ENCODE data around the gene SH2D3A.

The SH2D3A gene

DNA sequence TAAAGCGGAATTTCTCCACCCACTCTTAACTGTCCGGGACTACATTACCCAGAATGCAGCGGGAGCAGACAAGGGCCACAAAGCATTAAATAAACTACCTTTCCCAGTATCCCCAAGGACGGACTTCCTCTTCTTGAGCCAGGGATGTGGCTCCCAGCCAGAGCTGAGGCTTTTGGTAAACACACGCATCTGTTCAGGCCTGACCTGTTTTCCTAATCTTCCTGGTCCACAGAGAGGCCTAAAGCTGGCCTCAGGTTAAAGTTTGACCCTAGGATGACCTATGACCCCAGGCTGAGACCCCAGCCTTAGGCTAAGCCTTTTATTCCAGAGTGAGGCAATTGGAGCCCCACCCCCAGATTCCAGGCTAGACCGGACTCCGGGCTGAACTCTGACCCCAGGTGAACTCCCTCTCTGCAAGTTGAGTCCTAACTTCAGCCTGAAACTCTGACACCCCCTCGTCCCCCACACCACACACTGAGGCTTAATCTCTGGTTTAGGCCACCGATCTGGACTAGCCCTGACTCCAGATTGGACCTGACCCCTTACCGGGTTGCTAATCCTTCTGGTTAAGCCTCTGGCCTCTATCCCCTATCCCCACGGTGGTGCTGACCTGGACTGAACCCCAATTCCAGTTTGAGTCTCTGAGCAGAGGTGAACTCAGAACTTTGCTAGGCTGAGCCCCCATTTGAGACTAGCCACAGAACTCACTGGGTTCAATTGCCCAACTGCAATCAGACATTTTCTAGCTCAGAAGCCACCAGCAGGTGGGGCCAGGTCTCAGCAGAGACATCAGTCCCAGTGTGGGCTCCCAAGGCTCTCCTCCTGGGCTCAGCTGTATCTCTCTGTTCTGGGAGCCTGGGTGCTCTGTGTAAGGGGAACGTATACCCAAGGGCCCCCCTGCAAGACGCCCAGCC, 29.1 kb downstream of the SH2D3A start:
- DNase-seq (ENCODE audit: low spot score): peak; percentile 81

DNA sequence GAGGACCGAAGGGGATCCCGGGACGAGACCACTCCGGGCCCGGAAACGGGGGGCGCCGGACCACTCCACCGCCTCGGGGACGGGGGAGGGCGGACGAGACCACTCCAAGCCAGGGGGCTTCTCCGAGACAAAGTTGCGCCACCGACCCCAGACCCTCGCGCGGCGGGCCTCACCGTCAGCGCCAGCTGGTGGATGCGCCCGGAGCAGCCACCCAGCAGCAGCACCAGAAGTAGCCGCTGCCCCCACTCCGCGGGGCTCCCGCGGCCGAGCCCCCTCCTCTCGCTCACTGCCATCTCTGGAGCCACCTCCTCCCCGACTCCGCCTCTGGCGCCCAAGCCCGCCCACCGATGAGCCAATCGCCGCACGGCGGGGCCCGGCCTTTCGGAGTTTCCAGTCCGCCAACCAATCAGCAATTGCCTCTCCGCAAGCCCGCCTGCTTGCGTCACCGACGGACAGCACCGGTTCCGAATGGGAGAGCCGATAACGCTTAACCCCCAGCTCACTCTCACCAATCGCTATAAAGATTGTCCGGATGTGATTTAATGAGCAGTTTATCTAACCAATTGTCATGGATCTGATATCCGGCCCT, 29.9 kb downstream of the SH2D3A start, which contains the start of gene GPR108:
Gene GPR108 (minus strand): TSS at position 297 of the 589 bp plus-strand sequence. CDS start 4 bp downstream, at position 293.
- peak; percentile 100 for DNase-seq (ENCODE audit: low spot score)

DNA sequence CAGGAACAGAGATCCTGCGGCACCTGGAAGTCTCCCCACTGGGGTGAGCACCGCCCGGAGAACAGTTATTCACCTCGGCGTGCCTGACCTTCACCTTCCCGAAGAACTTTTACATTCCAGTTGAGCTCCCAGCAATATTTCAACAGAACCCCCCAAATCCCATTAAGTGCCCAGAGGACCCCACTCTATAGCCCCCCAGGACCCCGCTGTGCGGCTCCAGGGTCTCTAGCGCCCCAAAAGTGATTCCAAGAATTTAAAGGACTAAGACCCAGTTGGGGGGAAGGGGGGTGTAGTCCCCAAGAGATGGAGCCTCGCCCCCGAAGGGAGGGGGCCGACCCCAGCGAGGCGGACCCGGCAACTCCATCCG, 30.3 kb downstream of the SH2D3A start:
- DNase-seq (ENCODE audit: low spot score): no peak

GRCh38 chr19:6736169-6736916, 30.9 kb downstream of the SH2D3A start:
- peak; percentile 70 for DNase-seq (ENCODE audit: low spot score)

DNA sequence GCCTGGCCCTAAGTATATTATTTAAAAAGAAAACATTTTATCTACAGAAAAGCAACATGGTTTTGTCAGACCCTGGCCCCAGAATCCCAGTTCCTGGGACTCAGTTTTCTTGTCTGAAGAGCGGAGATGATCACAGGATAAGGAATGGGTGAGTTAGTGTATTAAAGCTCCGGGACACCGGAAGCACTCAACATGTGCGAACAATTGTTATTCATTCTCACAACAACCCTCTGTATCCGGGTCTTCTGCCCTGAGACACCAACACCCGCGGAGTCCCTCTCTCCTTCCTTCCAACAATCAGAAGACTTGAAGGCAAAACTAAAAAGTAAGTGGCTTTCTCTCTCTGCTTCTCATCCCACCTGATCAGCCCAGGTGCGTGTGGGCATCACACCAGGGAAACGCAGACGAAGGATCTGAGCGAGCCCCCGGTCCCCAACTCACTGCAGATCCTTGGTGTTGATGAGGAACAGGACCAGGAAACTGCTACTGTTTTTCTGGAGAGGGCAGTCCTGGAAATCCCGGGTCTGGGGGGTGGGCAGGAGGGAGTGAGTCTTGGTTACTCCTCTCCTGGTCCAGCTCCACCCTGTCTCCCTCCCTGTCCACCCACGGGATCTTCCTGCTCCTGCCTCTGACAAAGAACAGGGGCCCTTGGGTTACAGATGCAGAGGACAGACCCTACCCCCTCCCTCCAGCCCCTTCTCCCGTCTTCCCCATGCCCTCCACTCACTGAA, 31.9 kb downstream of the SH2D3A start:
- no peak for DNase-seq (ENCODE audit: low spot score)

DNA sequence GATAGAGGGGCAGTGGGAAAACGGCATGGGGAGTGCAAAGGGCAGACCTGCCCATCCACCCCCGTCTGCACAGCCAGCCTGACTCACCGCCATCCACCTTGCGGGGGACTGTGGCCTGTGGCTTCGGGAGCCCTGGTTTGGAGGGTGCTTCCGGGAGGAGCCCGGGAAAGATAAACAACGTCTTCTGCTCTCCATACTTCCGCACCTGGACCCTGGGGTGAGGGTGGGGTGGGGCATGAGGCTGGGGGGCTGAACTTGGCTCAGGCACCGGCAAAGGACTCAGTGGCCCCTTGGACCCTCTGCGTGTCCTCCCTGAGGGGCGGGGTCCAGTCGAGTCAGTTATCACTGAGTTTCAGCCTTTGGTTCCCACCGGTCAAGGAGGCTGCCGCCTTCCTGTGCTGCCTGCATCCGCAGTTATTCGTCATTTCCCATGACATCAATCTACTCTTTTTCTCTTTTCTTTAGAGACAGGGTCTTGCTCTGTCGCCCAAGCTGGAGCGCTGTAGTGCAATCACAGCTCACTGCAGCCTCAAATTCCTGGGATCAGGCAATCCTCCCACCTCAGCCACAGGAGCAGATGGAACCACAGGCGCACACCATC, 33.0 kb downstream of the SH2D3A start:
- no peak for DNase-seq (ENCODE audit: low spot score)

GRCh38 chr19:6733338-6734095, 33.7 kb downstream of the SH2D3A start:
- no peak for DNase-seq (ENCODE audit: low spot score)

DNA sequence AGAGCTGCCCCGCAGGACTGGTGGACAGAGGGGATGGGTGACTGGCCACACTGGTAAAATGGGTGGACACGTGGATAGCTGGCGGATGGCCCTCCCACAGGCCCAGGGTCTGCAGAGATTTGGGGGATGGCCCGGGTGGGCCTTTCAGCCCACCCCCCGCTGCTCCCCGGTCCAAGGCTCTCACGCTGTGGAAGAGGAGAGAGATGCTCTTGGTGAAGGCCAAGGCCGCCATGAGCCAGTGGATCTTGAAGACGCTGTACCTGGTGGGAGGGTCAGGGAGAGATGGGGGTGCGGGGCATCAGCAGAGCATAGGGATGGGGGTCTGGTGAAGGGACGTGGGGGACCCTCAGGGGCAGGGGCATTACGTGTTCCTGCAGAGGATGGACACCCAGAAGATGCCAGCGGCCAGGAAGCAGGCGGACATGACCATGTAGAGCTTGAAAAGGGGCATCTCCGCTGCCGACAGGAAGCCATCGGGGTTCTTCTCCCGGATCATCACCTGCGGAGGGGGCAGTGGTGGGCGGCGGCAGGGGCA, 34.4 kb downstream of the SH2D3A start:
- no peak for DNase-seq (ENCODE audit: low spot score)

DNA sequence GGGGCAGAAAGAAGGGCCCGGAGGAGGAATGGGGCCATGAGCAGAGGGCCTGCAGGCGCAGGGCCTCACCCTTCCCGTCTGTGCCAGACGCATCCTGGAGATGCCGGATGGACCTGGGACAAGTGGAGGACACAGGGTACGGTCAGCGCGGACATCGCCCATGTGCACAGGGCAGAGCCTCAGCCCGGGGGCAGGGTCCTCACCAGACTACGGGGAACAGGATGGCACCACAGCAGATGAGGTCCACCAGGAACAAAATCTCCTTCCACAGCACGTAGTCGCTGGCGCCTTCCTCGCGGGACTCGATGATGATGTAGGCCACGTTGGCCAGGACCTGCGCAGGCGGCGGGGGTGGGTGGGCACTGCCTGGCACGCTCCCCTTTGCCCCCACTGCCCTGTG, 35.4 kb downstream of the SH2D3A start:
- no peak for DNase-seq (ENCODE audit: low spot score)

DNA sequence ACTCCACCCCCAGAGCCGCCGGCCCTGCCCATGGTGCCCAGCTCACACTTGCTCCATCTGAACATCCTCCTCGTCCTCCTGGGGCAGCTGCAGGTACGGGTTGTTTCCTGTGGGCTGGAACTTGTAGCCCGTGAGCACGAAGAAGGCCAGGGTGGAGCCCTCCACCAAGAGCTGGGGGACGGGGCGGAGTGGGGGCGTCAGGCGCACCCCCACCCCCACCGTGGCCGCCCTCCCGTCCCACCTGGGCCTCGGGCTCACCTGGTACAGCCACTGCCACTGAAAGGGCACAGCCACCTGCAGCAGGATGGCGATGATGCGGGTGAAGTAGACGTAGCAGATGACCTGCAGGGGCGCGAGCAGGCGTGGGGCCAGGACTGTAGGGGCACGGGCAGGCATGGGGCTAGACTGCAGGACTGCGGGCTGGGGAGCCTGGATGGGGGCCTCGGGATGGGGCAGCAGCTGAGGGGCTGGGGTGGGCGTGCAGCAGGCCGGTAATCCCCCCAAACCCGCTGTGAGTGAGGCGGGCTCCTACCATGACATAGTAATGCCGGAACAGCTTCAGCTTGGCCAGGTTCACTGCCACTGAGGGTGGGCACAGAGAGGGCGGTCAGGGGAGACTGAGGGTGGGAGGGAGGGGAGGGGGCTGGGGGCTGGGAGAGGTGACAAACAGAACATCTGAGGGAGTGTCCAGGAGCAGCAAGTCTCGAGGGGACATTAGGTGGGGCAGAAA, 36.1 kb downstream of the SH2D3A start:
- DNase-seq (ENCODE audit: low spot score): no peak

DNA sequence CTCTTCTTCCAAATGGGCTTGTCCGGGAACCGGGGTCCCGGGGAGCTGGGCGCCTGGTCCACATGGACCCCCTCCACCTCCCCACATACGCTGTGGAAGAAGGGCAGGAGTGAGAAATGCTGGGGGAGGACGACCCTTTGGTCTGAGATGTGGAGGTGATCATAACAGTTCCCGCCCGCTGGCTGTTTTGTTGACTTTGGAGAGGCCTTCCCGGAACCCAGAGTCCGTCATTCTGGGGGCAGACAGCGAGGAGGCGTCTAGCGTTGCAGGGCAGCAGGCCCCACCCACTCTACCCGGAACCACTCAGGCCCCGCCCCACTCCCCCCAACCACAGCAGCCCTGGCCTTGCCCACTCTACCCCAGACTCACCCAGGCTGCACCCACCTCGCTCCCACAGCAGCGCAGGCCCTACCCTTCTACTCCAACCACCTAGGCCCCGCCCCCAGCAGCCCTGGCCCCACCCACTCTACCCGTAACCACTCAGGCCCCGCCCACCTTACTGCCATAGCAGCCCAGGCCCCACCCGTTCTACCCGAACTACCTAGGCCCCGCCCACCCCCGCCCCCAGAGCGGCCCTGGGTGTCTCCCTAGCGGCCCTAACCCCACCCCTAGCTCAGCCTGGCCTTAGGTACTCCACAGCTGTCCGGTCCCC, 37.0 kb downstream of the SH2D3A start:
- DNase-seq (ENCODE audit: low spot score): no peak

DNA sequence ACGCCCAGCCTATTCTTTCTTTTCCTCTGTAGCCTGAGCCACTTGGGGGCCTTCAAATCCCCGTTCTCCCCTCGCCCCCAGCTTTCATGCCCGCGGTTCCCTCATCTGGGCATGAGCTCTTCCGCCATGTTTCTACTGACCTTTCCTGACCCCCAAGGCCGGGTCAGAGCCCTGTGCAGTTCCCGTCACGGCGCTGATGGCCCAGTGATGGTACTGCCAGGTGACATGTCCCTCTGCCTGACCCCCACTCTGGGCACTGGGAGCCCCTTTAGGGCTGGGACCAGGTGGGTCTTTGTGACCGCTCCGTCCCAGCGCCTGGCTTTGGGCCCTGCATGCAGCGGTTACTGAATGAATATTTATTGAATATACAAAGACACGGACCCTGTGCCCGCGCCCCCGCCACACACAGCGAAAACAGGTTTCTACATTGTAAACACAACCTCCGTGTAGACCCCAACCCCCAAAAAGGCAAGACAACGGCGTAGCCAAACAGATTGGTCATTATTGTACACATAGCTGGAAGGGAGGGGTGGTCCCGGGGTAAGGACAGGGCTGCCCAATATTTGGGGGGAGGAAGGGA, 37.6 kb downstream of the SH2D3A start:
- DNase-seq (ENCODE audit: low spot score): no peak

DNA sequence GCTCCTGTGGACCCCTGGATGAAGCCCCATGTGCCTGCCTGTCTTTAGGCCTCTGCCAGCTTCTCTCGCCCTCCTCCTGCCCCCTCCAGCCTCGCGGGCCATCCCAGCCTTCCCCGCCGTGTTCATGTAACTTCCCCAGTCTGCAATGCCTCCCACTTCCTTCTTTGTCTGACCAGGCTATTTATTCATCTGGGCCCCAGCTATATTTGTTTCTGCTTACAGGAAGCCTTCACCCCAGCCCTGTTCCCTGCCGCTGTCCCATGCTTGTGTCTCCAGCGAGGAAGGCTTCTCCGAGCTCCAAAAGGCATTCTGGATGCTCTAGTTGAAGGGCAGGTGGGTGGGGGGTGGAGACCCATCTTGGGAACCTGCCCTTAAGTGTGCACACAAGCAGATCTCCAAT, 38.9 kb downstream of the SH2D3A start:
- DNase-seq (ENCODE audit: low spot score): no peak

DNA sequence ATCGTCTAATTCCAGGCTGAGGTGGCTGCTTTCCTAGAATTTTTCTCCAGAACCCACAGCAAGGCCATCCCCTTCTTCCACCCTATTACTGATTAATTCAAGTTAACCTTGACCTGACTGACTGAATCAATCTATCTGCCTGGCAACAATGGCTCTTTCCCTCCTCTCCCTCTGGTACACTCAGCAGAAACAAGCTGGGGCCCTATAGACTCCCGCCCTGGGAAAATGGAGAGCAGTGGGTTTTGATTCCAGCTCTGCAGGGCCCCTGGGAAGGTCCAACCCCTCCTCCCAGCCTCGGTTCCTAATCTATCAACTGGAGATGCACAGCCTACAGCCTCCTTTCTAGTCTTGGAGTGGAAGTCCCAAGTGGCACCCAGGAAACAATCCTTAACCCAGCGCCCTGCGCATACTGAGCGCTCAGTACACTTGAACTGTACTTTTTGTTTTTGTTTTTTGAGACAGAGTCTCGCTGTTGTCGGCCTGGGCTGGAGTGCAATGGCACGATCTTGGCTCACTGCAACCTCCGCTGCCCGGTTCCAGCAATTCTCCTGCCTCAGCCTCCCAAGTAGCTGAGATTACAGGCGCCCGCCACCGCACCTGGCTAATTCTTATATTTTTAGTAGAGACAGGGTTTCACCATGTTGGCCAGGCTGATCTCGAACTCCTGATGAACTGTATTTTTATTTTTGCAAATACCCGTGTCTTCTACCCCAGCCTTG, 41.6 kb downstream of the SH2D3A start:
- no peak for DNase-seq (ENCODE audit: low spot score)

GRCh38 chr19:6724631-6725492, 42.4 kb downstream of the SH2D3A start:
- DNase-seq (ENCODE audit: low spot score): no peak

DNA sequence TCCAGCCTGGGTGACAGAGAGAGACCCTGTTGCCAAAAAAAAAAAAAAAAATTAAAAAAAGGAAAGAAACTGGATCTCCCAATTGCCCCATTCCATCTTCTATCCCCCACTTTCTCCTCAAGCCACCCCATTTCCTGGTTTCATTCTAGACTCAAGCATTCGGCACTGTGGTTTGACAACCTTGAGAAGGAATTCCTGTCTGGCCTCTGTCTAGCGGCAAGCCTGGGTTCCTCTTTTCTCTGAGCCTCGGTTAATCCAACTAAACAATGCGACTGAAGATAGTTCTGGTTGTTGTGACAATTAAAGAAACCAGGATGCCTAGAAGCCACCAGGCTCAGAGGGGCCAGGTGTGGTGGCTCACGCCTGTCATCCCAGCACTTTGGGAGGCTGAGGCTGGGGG, 43.5 kb downstream of the SH2D3A start:
- DNase-seq (ENCODE audit: low spot score): no peak

DNA sequence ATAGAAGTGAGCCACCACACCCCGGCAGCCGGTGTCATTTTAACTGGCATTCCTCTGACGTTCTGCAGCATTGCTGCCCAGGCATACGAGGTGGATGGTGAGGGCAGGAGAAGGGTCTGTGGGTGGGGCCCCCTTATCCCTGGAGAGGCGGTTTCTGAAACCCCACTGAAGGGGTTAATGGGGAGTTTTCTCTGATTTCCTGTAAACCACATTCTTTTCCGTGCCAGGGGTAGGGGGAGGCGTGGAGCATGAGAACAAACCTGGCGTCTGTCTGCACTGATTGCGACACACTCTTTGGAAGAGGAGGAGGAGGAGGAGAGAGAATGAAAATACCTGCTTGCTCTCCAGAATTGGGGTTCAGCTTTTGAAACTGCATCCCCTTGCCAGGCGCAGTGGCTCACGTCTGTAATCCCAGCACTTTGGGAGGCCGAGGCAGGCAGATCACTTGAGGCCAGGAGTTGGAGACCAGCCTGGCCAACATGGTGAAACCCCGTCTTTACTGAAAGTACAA, 44.1 kb downstream of the SH2D3A start:
- no peak for DNase-seq (ENCODE audit: low spot score)
